ENCODE data around the gene CNTN5.

CNTN5 gene

DNA sequence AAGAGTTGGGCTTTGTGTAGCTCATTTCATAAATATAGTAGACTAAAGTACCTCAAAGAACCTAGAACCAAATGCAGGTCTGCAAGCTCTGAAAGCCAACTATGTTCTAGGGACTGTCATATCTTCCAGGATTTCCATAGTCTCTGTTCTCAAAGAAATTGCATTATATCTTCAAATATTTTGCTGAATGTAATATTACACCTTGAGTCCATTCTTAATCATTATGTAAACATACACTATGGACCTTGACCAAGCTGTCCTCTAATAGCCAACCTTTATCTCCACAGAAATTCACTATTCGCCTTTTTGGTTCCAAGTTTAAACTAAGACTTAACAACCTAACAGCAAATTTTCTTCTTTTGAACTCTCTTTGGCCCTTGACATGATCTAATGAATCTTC, 987.7 kb downstream of the CNTN5 start:
- TF ChIP-seq, protein P1, sequence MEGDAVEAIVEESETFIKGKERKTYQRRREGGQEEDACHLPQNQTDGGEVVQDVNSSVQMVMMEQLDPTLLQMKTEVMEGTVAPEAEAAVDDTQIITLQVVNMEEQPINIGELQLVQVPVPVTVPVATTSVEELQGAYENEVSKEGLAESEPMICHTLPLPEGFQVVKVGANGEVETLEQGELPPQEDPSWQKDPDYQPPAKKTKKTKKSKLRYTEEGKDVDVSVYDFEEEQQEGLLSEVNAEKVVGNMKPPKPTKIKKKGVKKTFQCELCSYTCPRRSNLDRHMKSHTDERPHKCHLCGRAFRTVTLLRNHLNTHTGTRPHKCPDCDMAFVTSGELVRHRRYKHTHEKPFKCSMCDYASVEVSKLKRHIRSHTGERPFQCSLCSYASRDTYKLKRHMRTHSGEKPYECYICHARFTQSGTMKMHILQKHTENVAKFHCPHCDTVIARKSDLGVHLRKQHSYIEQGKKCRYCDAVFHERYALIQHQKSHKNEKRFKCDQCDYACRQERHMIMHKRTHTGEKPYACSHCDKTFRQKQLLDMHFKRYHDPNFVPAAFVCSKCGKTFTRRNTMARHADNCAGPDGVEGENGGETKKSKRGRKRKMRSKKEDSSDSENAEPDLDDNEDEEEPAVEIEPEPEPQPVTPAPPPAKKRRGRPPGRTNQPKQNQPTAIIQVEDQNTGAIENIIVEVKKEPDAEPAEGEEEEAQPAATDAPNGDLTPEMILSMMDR (conservative IDR thresholded peaks at IDR 0.05; ENCODE audit: low read length), result no peak
- no peak overlapping the region for H3K4me3 ChIP-seq (ENCODE audit: low read length)
- DNase-seq (ENCODE audit: low read depth), result no peak

DNA sequence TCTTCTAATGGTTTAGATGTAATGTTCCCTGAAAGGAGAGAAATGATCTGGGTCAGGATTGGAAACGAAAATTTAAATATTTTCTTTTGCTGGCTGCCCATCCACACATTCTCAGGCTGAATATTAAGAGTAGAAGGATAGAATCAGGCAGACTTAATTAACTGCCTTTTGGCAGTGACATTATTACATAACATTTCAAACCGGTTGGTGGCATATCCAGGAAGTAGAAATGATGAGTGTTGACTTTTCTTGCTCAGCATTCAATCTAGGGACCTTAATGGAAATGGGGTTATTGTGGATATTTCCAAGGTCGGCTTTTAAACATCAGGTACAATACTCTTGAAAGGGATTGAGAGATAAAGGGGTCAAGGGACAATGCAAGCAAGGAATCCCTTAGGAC, 989.0 kb downstream of the CNTN5 start:
- DNase-seq (ENCODE audit: low read depth), result no peak

DNA sequence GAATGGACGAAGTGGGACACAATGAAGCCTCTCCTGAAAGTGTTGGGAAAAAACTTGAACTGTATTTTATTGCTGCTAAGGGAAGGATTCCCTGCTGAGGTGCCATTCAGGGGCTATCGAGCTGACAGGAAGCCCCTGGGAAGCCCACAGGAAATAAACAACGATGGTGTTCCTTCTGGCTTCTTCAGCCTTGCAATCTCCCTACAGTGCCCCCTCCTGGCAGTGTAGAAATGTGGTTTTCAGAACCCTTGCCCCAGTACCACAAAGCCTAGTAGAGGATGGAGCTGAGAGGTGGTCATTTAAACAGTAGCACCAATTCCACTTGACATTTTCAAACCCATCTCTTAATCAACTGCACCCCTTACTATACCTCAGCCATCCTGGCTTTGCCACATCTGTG, 989.6 kb downstream of the CNTN5 start:
- DNase-seq (ENCODE audit: low read depth), result no peak
- no peak overlapping the region for H3K4me3 ChIP-seq (ENCODE audit: low read length)
- TF ChIP-seq, protein P1 (conservative IDR thresholded peaks at IDR 0.05; ENCODE audit: low read length), result no peak

More for the DNA sequence above, 989.0 kb downstream of the CNTN5 start:
- TF ChIP-seq, protein P1 (conservative IDR thresholded peaks at IDR 0.05; ENCODE audit: low read length), result no peak
- no peak overlapping the region for H3K4me3 ChIP-seq (ENCODE audit: low read length)

DNA sequence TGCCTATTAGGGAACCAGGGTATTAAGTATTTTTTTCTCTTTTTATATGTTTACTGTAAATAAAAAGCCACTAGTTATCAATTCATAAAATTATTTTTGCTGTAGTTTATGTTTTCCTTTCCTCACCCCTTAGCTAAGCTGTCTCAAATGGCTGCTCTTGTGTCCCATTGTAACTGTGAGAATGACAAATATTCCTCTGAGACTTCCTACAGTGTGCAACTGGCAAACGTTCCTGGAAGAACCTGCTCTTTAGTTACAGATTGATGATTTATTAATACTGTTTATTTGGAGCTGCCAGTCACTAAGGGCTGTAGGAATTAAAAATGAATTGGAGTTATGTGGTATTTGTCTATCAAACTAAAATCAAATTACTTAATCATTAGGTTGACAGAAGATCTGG, 990.9 kb downstream of the CNTN5 start:
- H3K4me3 ChIP-seq (ENCODE audit: low read length), result no peak overlapping the region
- TF ChIP-seq, protein P1 (conservative IDR thresholded peaks at IDR 0.05; ENCODE audit: low read length), result no peak
- DNase-seq (ENCODE audit: low read depth), result no peak

DNA sequence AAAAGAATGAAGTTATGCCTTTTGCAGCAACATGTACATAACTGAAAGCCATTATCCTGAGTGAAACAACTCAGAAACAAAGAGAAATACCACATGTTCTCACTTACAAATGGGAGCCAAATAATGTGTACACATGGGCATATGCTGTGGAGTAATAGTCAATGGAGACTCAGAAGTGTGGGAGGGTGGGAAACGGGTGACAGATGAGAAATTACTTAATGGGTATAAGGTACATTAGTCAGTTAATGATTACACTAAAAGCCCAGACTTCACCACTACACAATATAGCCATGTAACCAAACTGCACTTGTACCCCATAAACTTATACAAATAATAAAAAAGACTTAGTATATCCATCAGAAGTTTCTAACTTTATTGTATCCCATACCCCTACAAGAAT, 992.3 kb downstream of the CNTN5 start:
- DNase-seq (ENCODE audit: low read depth), result no peak
- TF ChIP-seq, protein P1 (conservative IDR thresholded peaks at IDR 0.05; ENCODE audit: low read length), result no peak
- H3K4me3 ChIP-seq (ENCODE audit: low read length), result no peak overlapping the region

DNA sequence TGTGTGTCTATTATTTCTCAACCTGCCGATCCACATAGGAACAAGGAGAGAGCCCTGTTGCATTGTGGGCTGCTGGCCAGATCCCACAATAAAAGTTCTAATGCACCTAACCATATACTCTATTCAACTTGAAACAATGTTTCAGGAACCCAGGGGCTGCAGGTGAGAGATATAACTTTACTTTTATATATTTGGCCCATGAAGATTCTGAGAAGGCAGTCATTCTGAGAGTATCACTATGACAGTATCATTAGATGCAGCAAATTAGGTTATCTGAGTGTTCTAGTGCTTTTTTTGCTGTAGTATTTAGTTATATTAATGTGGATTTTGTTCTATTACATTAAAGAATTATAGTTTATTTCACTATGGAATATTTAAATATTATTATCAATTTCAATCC, 1011.2 kb downstream of the CNTN5 start:
- TF ChIP-seq, protein P1 (conservative IDR thresholded peaks at IDR 0.05; ENCODE audit: low read length), result no peak
- no peak overlapping the region for H3K4me3 ChIP-seq (ENCODE audit: low read length)
- no peak for DNase-seq (ENCODE audit: low read depth)

DNA sequence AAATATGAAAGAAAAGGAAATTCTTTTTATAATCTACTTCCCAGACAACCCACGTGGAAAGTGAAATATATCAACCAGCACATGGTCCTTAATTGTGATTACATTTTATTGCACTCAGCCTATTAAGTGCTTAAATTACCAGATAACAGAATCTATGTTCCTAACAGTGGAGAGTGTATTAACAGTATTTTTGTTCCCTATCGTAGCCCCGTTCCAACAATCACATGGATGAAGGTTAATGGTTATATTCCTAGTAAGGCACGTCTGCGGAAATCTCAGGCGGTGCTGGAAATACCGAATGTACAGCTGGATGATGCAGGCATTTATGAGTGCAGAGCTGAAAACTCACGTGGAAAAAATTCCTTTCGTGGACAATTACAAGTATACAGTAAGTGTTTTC, 1040.3 kb downstream of the CNTN5 start:
- H3K4me3 ChIP-seq (ENCODE audit: low read length), result no peak overlapping the region
- DNase-seq (ENCODE audit: low read depth), result no peak
- TF ChIP-seq, protein P1 (conservative IDR thresholded peaks at IDR 0.05; ENCODE audit: low read length), result no peak

Data from AG10803 (cell line).